Urinary bladder (tissue), 4 donors: Measurements from ENCODE around the gene SLC22A23. TPM values are rescaled to one million over a fixed set of nuclear protein-coding genes. Genes with fewer than 3 reads are reported as not detected.

Source experiments
- DNase-seq: peaks from one replicate; pipeline ENCODE4 v3.0.0-alpha.2; 2015; ENCODE audit errors: extremely low spot score
- H3K27ac ChIP-seq: one replicate; pipeline ENCODE4 v1.5.1; 2013; ENCODE audit warnings: low read depth, mild to moderate bottlenecking, moderate library complexity
- H3K36me3 ChIP-seq: one replicate; pipeline ENCODE4 v1.6.1; 2013; ENCODE audit warnings: mild to moderate bottlenecking, moderate library complexity; ENCODE audit not compliant: insufficient read depth
- H3K4me1 ChIP-seq: one replicate; pipeline ENCODE4 v1.6.1; 2013; ENCODE audit warnings: mild to moderate bottlenecking, moderate library complexity; ENCODE audit not compliant: insufficient read depth
- H3K4me3 ChIP-seq: one replicate; pipeline ENCODE4 v1.5.1; 2013; ENCODE audit warnings: low read depth, low read length
- WGBS: extraction: QIAGEN DNeasy Blood & Tissue Kit; methylation state at CpG from one replicate; pipeline ENCODE4 v1.1.7; 2013; 5-methylcytosine and 5-hydroxymethylcytosine counted together
- polyA plus RNA-seq: library from polyadenylated mRNA; stranded (reverse); fragments of 200-250 nt; gene quantifications from one replicate; pipeline ENCODE4 v1.2.3, GENCODE V29; 2013
- total RNA-seq: library from RNA; depleted of rRNA; stranded (reverse); fragments of >200 nt; gene quantifications from one replicate; pipeline ENCODE4 v1.2.3, GENCODE V29; 2014
- donor health status: healthy with polysubstance abuse.
- donor health status: healthy.

SLC22A23 gene
- total and polyA plus RNA-seq, 2 donors = 4.9 to 6.6 TPM

DNA sequence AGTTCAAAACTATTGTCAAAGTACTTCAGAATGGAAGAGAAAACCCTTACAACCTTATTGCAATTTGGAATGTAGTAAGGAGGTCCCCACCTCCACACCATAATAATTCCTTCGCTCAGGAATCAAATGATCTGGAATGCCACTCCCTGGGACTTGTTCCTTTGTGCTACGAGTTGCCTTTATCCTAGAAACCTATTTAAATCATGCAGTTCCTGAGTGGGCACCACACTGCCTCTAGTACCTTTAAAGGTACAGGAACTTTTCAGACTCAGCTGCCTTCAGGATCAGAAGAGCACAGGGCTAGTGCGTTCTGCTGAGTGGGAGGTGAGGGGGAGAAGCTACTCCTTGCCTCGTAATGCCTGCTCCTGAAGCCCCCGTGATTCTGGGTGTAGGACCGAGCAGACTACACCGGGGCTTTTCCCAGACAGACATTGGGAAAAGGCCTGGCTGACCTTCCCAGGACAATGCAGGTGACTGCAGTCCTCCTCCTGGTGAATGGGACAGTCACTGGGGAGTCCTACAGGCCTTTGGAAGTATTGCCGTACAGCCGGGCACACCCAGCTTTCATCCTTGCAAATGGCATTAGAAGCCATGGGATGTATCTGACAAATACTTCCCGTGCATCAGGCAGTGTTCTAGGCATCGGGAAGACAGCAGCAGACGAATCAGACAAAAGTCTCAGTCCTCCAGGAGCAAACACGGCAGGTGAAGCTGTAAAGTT, 217.6 kb downstream of the SLC22A23 start:
- 79% methylated on average over 13 of the region's 13 CpGs for WGBS
- DNase-seq = no peak
- Histone ChIP-seq H3K27ac (no peak overlapping the region), H3K36me3 (no peaks in the 10 kb centered on the region), H3K4me1 (no peaks in the 10 kb centered on the region), H3K4me3 (no peak overlapping the region)

DNA sequence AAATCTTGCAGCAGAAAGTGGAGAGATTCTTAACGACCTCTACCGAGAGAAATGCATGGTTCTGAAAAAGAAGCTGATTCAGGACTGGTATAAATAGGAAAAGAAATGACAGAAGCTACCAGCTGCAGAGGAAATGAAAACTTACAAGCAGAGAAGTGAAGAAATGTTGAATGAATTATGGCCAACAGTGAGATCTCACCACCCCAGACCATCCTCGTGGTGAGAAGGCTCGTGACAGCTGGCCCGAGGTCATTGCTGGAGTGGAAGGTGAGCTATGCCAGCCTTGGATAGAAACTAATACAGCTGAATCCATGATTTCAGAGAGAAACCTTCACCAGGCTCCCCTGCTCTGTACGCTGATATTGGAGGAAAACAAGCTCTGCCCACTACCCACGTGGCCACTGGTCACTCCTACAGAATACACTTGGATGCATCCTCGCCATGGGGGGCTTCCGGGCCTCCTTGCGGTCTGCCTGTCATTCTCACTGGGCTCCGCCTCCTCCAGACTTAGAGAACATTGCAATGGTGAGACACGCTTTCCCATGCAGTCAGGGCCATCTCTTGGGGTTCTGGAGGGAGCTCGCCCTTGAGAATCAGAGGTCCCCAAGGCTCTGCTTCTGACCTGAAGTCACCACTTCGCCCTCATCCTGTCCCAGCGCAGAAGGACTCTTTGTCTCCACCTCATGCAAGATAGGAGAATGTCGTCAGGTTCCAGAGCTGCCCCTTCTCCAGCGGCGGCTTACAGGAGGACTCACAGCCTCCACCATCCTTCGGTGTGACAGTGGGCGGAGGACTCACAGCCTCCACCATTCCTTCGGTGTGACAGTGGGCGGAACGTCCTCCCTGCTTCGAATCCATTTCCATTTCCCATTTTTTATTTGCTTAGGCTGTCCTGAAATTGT, 218.8 kb downstream of the SLC22A23 start:
- no peak for DNase-seq
- WGBS = 78% methylated on average over 24 of the region's 24 CpGs
- no peak overlapping the region for H3K27ac ChIP-seq
- no peaks in the 10 kb centered on the region for H3K4me1 ChIP-seq
- H3K36me3 ChIP-seq = no peaks in the 10 kb centered on the region
- H3K4me3 ChIP-seq = no peak overlapping the region

DNA sequence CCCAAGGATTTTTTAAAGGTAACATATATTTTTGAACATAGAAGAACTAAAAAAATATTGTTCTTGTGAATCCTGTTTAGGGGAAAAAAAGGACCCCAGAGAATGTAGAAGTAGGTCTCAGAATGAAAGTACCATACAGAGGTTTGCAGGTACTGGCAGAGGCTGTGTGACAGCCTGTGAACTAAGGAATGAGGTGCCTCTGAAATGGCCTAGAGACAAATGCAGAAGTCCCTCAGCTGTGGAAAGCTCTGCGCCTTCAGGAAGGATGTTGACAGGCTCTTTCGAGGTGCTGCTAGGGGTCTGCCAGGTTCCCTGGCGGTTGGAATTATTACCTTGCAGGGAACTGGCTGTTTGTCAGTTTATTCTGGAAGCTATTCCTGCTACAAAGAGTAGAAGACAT, 220.8 kb downstream of the SLC22A23 start:
- Histone ChIP-seq H3K36me3 (no peaks in the 10 kb centered on the region), H3K4me1 (no peaks in the 10 kb centered on the region), H3K27ac (no peak overlapping the region), H3K4me3 (no peak overlapping the region)
- 78% methylated on average over 3 of the region's 3 CpGs for WGBS
- DNase-seq = no peak

DNA sequence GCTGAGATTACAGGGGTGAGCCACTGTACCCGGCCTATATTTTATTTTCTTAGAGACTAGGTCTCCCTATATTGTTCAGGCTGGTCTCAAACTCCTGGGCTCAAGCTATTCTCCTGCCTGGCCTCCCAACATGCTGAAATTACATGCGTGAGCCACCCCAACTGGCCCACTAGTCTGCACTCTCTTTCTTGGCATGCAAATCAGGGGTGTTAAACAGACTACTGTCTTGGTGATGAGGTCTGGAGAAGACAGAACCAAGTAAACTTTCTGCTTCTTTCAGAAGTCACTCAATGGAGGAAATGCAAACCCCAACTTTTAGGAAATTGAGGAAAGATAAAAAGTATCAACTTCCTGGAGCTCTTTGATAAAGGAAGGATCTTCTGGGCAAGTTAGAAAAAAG, 221.4 kb downstream of the SLC22A23 start:
- Histone ChIP-seq H3K4me3 (no peak overlapping the region), H3K4me1 (no peaks in the 10 kb centered on the region), H3K36me3 (no peaks in the 10 kb centered on the region), H3K27ac (no peak overlapping the region)
- no peak for DNase-seq
- 94% methylated on average over 2 of the region's 2 CpGs for WGBS

DNA sequence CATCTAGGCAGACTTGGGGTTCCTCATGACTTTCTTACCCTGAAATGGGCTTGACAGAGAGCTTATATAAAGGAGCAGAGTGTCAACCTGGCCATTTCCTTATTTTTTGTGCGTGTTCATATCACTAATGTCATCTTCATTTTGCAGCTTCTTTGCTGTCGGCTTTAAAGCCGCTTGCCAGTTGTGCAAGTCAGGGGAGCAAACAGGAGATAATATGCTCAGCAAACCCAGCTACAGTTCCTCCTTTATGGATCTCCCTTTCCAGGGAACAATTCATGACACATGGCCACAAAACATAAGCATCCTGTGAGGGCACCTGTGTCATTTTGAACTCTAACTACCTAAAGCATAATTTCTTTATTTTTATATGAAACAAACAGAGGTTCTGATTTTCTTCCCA, 222.9 kb downstream of the SLC22A23 start:
- H3K4me3 ChIP-seq = no peak overlapping the region
- DNase-seq = no peak
- WGBS = 77% methylated on average over 3 of the region's 3 CpGs
- no peaks in the 10 kb centered on the region for H3K36me3 ChIP-seq
- H3K27ac ChIP-seq = no peak overlapping the region
- peaks cover 1% of the 10 kb centered on the region for H3K4me1 ChIP-seq

DNA sequence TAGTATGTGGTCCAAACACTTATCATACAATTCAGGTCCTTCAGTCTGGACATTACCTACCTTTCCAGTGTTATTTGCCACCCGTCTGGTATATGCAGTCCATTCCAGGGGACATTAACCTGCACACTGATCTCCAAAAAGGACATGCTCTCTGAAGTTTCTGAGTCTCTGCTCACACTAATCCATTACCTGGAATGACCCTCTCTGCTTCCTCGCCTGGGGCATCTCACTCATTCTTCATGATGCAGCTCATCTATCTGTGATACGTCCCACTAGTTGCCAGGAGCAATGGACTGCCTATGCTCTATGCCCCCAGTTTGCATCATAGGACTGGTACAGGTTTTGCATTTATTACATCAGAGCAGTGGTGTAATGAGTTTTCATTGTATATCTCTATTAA, 223.5 kb downstream of the SLC22A23 start:
- no peak overlapping the region for H3K27ac ChIP-seq
- no peaks in the 10 kb centered on the region for H3K36me3 ChIP-seq
- H3K4me3 ChIP-seq = no peak overlapping the region
- DNase-seq = no peak
- H3K4me1 ChIP-seq = peaks cover 1% of the 10 kb centered on the region
- 87% methylated on average over 3 of the region's 3 CpGs for WGBS

DNA sequence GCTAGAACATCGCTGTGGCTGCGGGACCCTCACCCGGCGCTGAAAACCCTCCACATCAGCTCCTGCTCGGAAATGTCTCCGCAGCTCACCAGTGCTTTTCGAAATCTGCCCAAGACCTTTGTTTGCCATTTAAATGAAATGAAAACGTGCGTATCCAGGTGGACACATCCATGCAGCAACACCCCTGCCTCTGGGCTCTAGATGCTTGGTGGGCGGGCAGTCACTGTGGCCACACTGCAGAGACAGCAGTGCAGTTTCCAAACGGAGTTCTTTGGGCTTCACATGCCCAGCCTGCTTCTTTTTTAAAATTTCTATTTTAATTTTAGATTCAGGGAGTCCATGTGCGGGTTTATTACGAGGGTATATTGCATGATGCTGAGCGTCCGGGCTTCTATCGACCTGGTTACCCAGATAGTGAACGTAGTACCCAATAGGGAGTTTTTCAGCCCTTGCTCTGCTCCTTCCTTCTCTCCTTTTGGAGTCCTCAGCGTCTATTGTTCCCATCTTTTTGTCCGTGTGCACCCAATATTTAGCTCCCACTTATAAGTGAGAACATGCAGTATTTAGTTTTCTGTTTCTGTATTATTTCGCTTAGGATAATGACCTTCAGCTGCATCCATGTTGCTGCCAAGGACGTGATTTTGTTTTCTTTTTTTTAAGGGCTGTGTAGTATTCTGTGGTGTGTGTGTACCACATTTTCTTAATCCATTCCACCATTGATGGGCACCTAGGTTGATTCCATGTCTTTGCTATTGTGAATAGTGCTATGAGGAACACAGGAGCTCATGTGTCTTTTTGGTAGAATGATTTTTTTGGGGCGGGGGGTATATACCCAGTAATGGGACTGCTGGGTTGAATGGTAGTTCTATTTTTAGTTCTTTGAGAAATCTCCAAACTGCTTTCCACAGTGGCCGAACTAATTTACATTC, 224.6 kb downstream of the SLC22A23 start:
- Histone ChIP-seq H3K36me3 (no peaks in the 10 kb centered on the region), H3K27ac (no peak overlapping the region), H3K4me1 (peaks cover 1% of the 10 kb centered on the region), H3K4me3 (peak overlapping the region; percentile 31)
- WGBS = 28% methylated on average over 23 of the region's 23 CpGs
- no peak for DNase-seq

DNA sequence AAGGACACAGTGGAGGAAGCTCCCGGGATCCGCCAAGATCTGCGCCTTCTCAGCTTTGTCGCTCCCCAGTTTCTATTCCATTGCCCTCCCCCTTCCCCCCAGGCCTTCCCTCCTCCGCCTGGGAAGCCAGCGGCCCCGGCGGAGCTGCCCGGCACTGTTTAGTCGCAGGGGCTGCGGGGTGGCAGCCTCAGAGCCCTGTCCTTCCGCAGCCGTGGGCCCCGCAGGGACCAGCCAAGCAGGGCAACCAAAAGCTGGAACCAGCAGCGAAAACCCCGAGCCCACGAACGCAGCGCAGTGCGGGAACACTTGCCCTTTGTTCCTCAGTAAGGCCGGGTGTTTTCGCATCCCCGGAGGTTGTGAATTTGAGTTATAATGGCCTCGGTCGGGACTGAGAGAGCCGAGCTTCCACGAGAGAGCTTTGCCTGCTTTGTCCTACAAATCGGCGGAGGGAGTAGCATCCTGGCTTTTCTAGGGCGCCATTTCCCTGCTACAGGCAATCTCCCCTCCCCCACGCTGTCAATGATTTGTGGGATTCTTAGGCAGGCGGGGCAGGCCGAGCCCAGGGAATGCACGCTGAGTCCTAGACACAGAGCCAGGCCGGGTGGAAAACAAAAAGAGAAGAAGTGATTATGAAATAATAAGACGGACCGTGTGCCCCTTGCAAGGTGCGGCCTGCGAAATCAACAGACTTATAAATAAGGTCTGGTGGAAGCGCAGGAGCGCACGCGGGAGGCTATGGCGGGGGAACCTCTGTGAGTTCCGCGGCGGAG, 225.4 kb downstream of the SLC22A23 start:
- H3K27ac ChIP-seq = no peak overlapping the region
- no peaks in the 10 kb centered on the region for H3K36me3 ChIP-seq
- WGBS = under 1% methylated on average over 47 of the region's 47 CpGs
- peak overlapping the region; percentile 31 for H3K4me3 ChIP-seq
- peaks cover 1% of the 10 kb centered on the region for H3K4me1 ChIP-seq
- no peak for DNase-seq

DNA sequence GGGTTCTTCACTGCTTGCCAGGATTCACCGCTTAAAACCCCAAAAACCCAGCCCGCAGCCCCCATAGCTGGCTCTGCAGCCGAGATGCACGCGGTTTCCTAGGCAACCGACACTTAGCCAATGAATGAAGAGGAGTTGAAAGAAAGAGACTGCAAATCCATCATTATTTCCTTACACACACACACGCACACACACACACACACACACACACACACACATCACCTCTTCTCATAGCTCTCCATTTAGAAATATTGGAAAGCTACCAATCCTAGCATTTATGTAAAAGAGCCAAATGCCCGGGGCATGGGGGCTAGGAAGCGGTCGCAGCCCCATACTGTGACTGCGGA, 226.0 kb downstream of the SLC22A23 start:
- Histone ChIP-seq H3K4me3 (peak overlapping the region; percentile 31), H3K4me1 (peaks cover 1% of the 10 kb centered on the region), H3K27ac (no peak overlapping the region), H3K36me3 (no peaks in the 10 kb centered on the region)
- no peak for DNase-seq
- WGBS = 2% methylated on average over 11 of the region's 11 CpGs

DNA sequence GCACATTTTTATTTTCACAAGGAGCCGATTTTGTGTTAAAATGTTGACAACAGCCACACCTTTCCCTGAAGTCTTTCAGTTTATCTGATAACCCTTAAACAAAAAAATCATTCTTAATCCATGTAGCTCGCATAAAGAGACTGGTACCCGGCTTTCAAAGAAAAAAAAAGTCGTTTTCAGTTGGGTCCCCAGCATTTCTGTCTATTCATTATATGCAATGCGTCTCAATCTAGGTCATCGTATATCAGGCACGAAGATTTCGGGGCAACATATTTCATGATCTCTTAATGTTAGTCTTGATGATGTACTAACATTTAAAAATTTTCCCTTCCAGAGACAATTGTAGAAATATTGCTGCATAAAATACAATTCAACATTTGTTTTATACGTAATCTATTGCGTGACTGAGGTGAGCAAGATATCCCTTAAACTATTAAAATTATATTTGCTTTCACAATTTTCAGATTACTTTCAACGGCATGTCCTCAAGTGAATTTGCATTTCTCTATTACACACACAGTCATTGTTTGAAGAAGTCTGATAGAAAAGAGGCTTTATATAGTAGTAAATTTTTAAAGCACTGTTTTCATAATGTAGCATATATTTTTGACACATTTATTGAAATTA, 226.5 kb downstream of the SLC22A23 start:
- Histone ChIP-seq H3K27ac (no peak overlapping the region), H3K4me3 (no peak overlapping the region), H3K4me1 (peaks cover 1% of the 10 kb centered on the region), H3K36me3 (no peaks in the 10 kb centered on the region)
- DNase-seq = no peak
- 35% methylated on average over 11 of the region's 11 CpGs for WGBS

DNA sequence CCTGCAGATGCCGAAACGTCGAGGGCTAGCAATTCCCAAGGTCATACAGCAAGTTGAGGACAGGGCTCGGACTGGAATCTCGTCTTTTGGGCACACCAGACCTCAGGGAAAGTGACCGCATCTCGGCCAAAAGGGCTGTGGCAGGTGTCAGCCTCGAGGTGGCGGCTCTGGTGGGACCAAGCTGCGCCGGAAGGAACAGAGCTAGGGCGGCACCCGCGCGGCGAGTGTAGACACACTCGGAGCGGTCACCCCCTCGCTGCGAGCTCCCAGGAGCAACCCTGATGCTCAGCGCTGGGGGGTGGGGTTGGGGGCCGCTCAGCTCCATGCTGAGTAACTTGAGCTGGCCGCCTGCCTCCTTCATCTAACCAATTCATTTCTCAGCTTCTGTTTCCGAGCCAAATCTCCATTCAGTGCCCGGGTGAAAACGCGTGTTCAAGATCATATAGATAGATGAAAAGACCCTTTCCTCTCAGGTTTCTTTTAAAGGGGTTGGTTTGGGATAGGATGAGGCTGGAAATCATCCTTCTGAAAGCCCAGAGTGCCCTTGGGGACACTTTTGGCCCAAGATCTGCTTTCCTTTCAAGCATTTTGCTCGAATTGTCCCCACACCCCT, 227.2 kb downstream of the SLC22A23 start:
- no peak overlapping the region for H3K27ac ChIP-seq
- H3K4me1 ChIP-seq = peaks cover 1% of the 10 kb centered on the region
- H3K36me3 ChIP-seq = no peaks in the 10 kb centered on the region
- H3K4me3 ChIP-seq = no peak overlapping the region
- no peak for DNase-seq
- WGBS = 19% methylated on average over 28 of the region's 28 CpGs

DNA sequence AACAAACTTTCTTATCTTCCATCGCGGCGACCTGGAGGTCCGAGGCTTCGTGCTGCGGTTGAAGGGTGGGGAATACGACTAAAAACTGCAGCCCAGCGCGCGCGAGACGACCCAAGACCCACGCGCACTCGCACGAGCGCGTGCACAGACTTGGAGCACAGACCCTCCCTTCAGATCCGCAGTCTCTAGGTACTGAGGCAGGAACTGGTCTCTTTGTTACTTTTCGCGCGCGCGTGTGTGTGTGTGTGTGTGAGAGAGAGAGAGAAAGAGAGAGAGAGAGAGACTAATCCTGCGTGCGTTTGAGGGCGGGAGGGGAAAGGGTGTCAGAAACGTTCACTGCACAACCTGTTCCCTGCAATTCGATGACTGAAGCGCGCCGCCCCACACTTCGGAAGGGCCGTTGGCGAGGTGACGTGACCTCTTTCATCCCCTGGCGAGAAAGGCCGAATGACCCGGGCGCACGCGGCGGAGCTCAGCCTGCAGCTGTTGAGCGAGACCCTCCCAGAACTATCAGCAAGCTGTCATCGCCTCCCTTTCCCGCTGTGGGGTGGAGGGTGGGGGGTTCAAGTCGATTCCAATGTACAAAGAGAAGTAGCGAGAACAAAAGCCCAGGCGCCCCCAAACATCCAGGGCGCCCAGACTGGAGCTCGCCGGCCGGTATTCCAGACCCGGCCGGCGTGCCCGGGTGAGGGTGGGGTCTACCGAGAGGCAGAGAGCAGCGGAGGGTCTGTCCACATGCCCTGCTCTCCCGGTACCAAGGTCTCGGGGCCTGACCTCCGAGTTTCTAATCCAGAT, 227.9 kb downstream of the SLC22A23 start:
- Histone ChIP-seq H3K36me3 (no peaks in the 10 kb centered on the region), H3K4me3 (peak overlapping the region; percentile 7), H3K27ac (no peak overlapping the region), H3K4me1 (peaks cover 1% of the 10 kb centered on the region)
- no peak for DNase-seq
- 7% methylated on average over 62 of the region's 62 CpGs for WGBS
